ENCODE results near the gene CTNNAL1. TPM values are rescaled to one million over a fixed set of nuclear protein-coding genes. Genes with fewer than 3 reads are reported as not detected.

The CTNNAL1 gene
- polyA plus RNA-seq, 1 of the 3 experiments (the other 2 are of a cell fraction): 32.8 TPM

- H2AFZ ChIP-seq (ENCODE audit: low read depth): no peak overlapping the region
- no peaks in the 10 kb centered on the region for H3K9me2 ChIP-seq
- no peak overlapping the region for H3K4me3 ChIP-seq (ENCODE audit: low read depth in 2 of 2, low read length in 1 of 2)
- no peak overlapping the region for H3K4me2 ChIP-seq
- H3K27me3 ChIP-seq (ENCODE audit: insufficient read depth): no peaks in the 10 kb centered on the region
- no peak for TF ChIP-seq TEAD4 (IDR thresholded peaks at IDR 0.05; ENCODE audit: borderline replicate concordance, insufficient read depth)
- no peak for TF ChIP-seq ELF1 (IDR thresholded peaks at IDR 0.05)
- TF ChIP-seq CHD2 (IDR thresholded peaks at IDR 0.05; ENCODE audit: low read length, partially characterized antibody): no peak
- peaks cover 10% of the 10 kb centered on the region; the same call in 1 of the 2 replicates for H3K79me2 ChIP-seq (ENCODE audit: insufficient read depth)
- DNase-seq: no peak
- H3F3A ChIP-seq (replicated peaks; ENCODE audit: insufficient read depth): peaks cover 21% of the 10 kb centered on the region
- CTCF ChIA-PET: interaction anchor here (0.9 to 1.2 kb wide), 3 partner anchors 13 to 22 kb away, joined by 3 read pairs; no protein-coding TSS in a partner anchor
- no peaks in the 10 kb centered on the region for H4K20me1 ChIP-seq (ENCODE audit: insufficient read depth)
- no peaks in the 10 kb centered on the region for H3K9me3 ChIP-seq
- no peak overlapping the region for H3K9ac ChIP-seq
- H3K27ac ChIP-seq (ENCODE audit: low read depth in 2 of 2, low read length in 1 of 2): peak overlapping the region in 1 of 2 experiments; percentile 54; a peak in 2 of 4 replicates
- peaks cover 0 to 21% of the 10 kb centered on the region in 2 experiments; a peak in 2 of 4 replicates for H3K4me1 ChIP-seq (ENCODE audit: control insufficient read depth in 1 of 2, insufficient read depth in 2 of 2, low read depth in 1 of 2, low read length in 1 of 2)
- POLR2A ChIA-PET: no interaction called here
- WGBS (ENCODE audit: low lambda C conversion rate): 93% methylated on average over 2 of the region's 2 CpGs
- H3K36me3 ChIP-seq (replicated peaks in 1 of 2; ENCODE audit: control insufficient read depth in 1 of 2, insufficient read depth in 2 of 2, low read length in 1 of 2): peaks cover 64 to 75% of the 10 kb centered on the region in 2 experiments
Observed at GRCh38 chr9:109047259-109047658, 34.0 kb upstream of the CTNNAL1 start.

GRCh38 chr9:109046346-109046745, 33.0 kb upstream of the CTNNAL1 start:
- CTCF ChIA-PET: interaction anchor here (0.9 to 1.2 kb wide), 2 partner anchors 14 to 23 kb away, joined by 3 read pairs; no protein-coding TSS in a partner anchor
- peak overlapping the region in 1 of 2 experiments; percentile 54; a peak in 2 of 4 replicates for H3K27ac ChIP-seq (ENCODE audit: low read depth in 2 of 2, low read length in 1 of 2)
- peaks cover 64 to 76% of the 10 kb centered on the region in 2 experiments for H3K36me3 ChIP-seq (replicated peaks in 1 of 2; ENCODE audit: control insufficient read depth in 1 of 2, insufficient read depth in 2 of 2, low read length in 1 of 2)

GRCh38 chr9:109043578-109043977, 30.3 kb upstream of the CTNNAL1 start:
- CTCF ChIA-PET: interaction anchor here (1.8 kb wide), 1 partner anchor 9 kb away, joined by 4 read pairs; no protein-coding TSS in a partner anchor
- H3K36me3 ChIP-seq (replicated peaks in 1 of 2; ENCODE audit: control insufficient read depth in 1 of 2, insufficient read depth in 2 of 2, low read length in 1 of 2): peaks cover 57 to 68% of the 10 kb centered on the region in 2 experiments
- no peak for TF ChIP-seq POLR2AphosphoS5 (IDR thresholded peaks at IDR 0.05; ENCODE audit: low read depth, low read length)
- no peak for TF ChIP-seq EZH2phosphoT487 (IDR thresholded peaks at IDR 0.05; ENCODE audit: borderline replicate concordance, low read depth)
- TF ChIP-seq ZBTB33 (IDR thresholded peaks at IDR 0.05; ENCODE audit: borderline replicate concordance, low read depth): no peak
- no peak for TF ChIP-seq REST (IDR thresholded peaks at IDR 0.05; ENCODE audit: low read depth, low read length)
- no peak for TF ChIP-seq CHD2 (IDR thresholded peaks at IDR 0.05; ENCODE audit: low read length, partially characterized antibody)

More at GRCh38 chr9:109046346-109046745, 33.0 kb upstream of the CTNNAL1 start:
- TF ChIP-seq CTCF (IDR thresholded peaks at IDR 0.05): no peak
- 0 out of 2 replicates have a peak, but pooled peaks have one; percentile 5 for TF ChIP-seq JUND (IDR thresholded peaks at IDR 0.05)
- no peak for TF ChIP-seq RAD21 (IDR thresholded peaks at IDR 0.05; ENCODE audit: low read length)
- H3F3A ChIP-seq (replicated peaks; ENCODE audit: insufficient read depth): peaks cover 21% of the 10 kb centered on the region
- POLR2A ChIA-PET: no interaction called here
- H3K4me3 ChIP-seq (ENCODE audit: low read depth in 2 of 2, low read length in 1 of 2): no peak overlapping the region
- H4K20me1 ChIP-seq (ENCODE audit: insufficient read depth): no peaks in the 10 kb centered on the region
- no peak for DNase-seq
- 0 out of 2 replicates have a peak overlapping the region, but pooled peaks have one; percentile 1 for H3K9ac ChIP-seq
- peak overlapping the region; percentile 25; the same call in 1 of the 2 replicates for H3K4me2 ChIP-seq
- no peaks in the 10 kb centered on the region for H3K9me2 ChIP-seq
- no peaks in the 10 kb centered on the region for H3K9me3 ChIP-seq
- H3K4me1 ChIP-seq (ENCODE audit: control insufficient read depth in 1 of 2, insufficient read depth in 2 of 2, low read depth in 1 of 2, low read length in 1 of 2): peaks cover 0 to 21% of the 10 kb centered on the region in 2 experiments; a peak in 2 of 4 replicates
- no peak overlapping the region for H2AFZ ChIP-seq (ENCODE audit: low read depth)
- H3K79me2 ChIP-seq (ENCODE audit: insufficient read depth): peaks cover 10% of the 10 kb centered on the region; the same call in 1 of the 2 replicates
- no peaks in the 10 kb centered on the region for H3K27me3 ChIP-seq (ENCODE audit: insufficient read depth)
- WGBS (ENCODE audit: low lambda C conversion rate): 73% methylated on average over 1 of the region's 1 CpG

More at GRCh38 chr9:109043578-109043977, 30.3 kb upstream of the CTNNAL1 start:
- Histone ChIP-seq H3K27me3 (ENCODE audit: insufficient read depth) (no peaks in the 10 kb centered on the region), H4K20me1 (ENCODE audit: insufficient read depth) (no peaks in the 10 kb centered on the region), H3K4me3 (ENCODE audit: low read depth in 2 of 2, low read length in 1 of 2) (no peak overlapping the region), H3K79me2 (ENCODE audit: insufficient read depth) (peaks cover 19% of the 10 kb centered on the region; the same call in 1 of the 2 replicates), H3F3A (replicated peaks; ENCODE audit: insufficient read depth) (peaks cover 21% of the 10 kb centered on the region), H3K27ac (ENCODE audit: low read depth in 2 of 2, low read length in 1 of 2) (no peak overlapping the region), H3K9ac (no peak overlapping the region), H3K9me2 (no peaks in the 10 kb centered on the region), H3K4me2 (no peak overlapping the region), H3K9me3 (no peaks in the 10 kb centered on the region), H3K4me1 (ENCODE audit: control insufficient read depth in 1 of 2, insufficient read depth in 2 of 2, low read depth in 1 of 2, low read length in 1 of 2) (peaks cover 0 to 25% of the 10 kb centered on the region in 2 experiments; a peak in 2 of 4 replicates), H2AFZ (ENCODE audit: low read depth) (no peak overlapping the region)
- POLR2A ChIA-PET: no interaction called here
- no peak for DNase-seq
- 97% methylated on average over 4 of the region's 4 CpGs for WGBS (ENCODE audit: low lambda C conversion rate)

Measured in SK-N-SH (cell line).